ENCODE results near the gene AZU1.

GRCh38 chr19:801861-802497, 25.7 kb upstream of the AZU1 start:
- no peak for TF ChIP-seq SP1 (IDR thresholded peaks at IDR 0.05)
- no peak for TF ChIP-seq CTCF (IDR thresholded peaks at IDR 0.05; ENCODE audit: low read depth, low read length, missing input control)

All from liver (tissue), 3 donors.